Common myeloid progenitor, CD34-positive (primary cell): ENCODE results near the gene ZNF697.

Experiments
- CTCF ChIA-PET: fragments of 350-600 bp; sonication (Branson Sonifier 250); formaldehyde crosslinking; loops from one replicate; lab custom pipeline; 2021; ENCODE audit warnings: antibody characterized with exemption; lab: Charles Lee
- POLR2A ChIA-PET: fragments of 350-600 bp; sonication (Branson Sonifier 250); formaldehyde crosslinking; loops from one replicate; lab custom pipeline; 2021; ENCODE audit warnings: antibody characterized with exemption; lab: Charles Lee
- DNase-seq, 3 donors: peaks; one replicate each; pipeline versions ENCODE4 v3.0.0 to v3.0.0-alpha.2; 2013
- H3K27ac ChIP-seq, 2 experiments: 1 replicate in 1 of 2; 2 replicates in 1 of 2; pipeline ENCODE4 v1.7.0; 2013; ENCODE audit warnings: inconsistent platforms in 2 of 2, low read length in 2 of 2, mild to moderate bottlenecking in 2 of 2, low read depth in 1 of 2, moderate library complexity in 1 of 2; ENCODE audit not compliant: severe bottlenecking in 2 of 2, insufficient read depth in 1 of 2, poor library complexity in 1 of 2
- H3K27me3 ChIP-seq, 5 experiments: replicated peaks in 2 of 5; 1 replicate in 3 of 5; 2 replicates in 2 of 5; pipeline versions ENCODE4 v1.6.1 to v1.7.0; 2013; ENCODE audit warnings: low read length in 4 of 5, mild to moderate bottlenecking in 2 of 5, moderate library complexity in 2 of 5, inconsistent platforms in 1 of 5; ENCODE audit not compliant: insufficient read depth in 5 of 5, control insufficient read depth in 4 of 5
- H3K36me3 ChIP-seq, 4 experiments: 1 replicate in 2 of 4; 2 replicates in 2 of 4; pipeline versions ENCODE4 v1.6.1 to v1.7.0; 2013; ENCODE audit warnings: low read length in 3 of 4, control low read depth in 1 of 4, mild to moderate bottlenecking in 1 of 4; ENCODE audit not compliant: control insufficient read depth in 4 of 4, insufficient read depth in 4 of 4
- H3K4me1 ChIP-seq, 4 experiments: 1 replicate in 3 of 4; 2 replicates in 1 of 4; pipeline versions ENCODE4 v1.6.1 to v1.7.1; 2013; ENCODE audit warnings: low read length in 3 of 4, mild to moderate bottlenecking in 3 of 4, control low read depth in 1 of 4, inconsistent platforms in 1 of 4, moderate library complexity in 1 of 4; ENCODE audit not compliant: control insufficient read depth in 4 of 4, insufficient read depth in 4 of 4; ENCODE audit errors: control extremely low read depth in 1 of 4
- H3K4me3 ChIP-seq, 7 experiments: 1 replicate in 4 of 7; 2 replicates in 3 of 7; pipeline versions ENCODE4 v1.5.1 to v1.7.0; 2013; ENCODE audit warnings: mild to moderate bottlenecking in 7 of 7, low read length in 6 of 7, moderate library complexity in 6 of 7, inconsistent platforms in 2 of 7, low read depth in 2 of 7, control low read depth in 1 of 7; ENCODE audit not compliant: insufficient read depth in 4 of 7, control insufficient read depth in 1 of 7; ENCODE audit errors: extremely low read depth in 1 of 7
- H3K9me3 ChIP-seq, 5 experiments: 1 replicate in 4 of 5; 2 replicates in 1 of 5; pipeline versions ENCODE4 v1.6.1 to v1.7.1; 2013; ENCODE audit warnings: low read length in 4 of 5, mild to moderate bottlenecking in 2 of 5, inconsistent platforms in 1 of 5, low read depth in 1 of 5, moderate library complexity in 1 of 5; ENCODE audit not compliant: control insufficient read depth in 4 of 5, insufficient read depth in 2 of 5; ENCODE audit errors: control extremely low read depth in 1 of 5
- whole genome bisulfite sequencing: methylation state at CpG from one replicate; pipeline ENCODE4 v1.1.5; 2013; ENCODE audit not compliant: insufficient coverage; 5-methylcytosine and 5-hydroxymethylcytosine counted together

The ZNF697 gene

GRCh38 chr1:119676571-119677206 lies 28.6 kb upstream of the ZNF697 start:
- no peak overlapping the region for H3K4me3 ChIP-seq

GRCh38 chr1:119675349-119676345 lies 27.6 kb upstream of the ZNF697 start:
- Histone ChIP-seq H3K27ac (peak overlapping the region in 1 of 2 experiments; percentile 7), H3K9me3 (no peaks in the 10 kb centered on the region), H3K4me1 (peaks cover 0 to 15% (median 4%) of the 10 kb centered on the region in 4 experiments), H3K27me3 (no peaks in the 10 kb centered on the region), H3K36me3 (no peaks in the 10 kb centered on the region), H3K4me3 (peak overlapping the region; percentile 8 to 86 (median 65))
- DNase-seq: peak; percentile 81 to 91 (median 86)
- ChIA-PET POLR2A (no interaction called here), CTCF (interaction anchor here (0.6 to 11.9 kb wide), 33 partner anchors 8 to 286 kb away, joined by 3 to 177 read pairs (median 4); partner anchors contain the start of genes PHGDH and ZNF697)
- WGBS: 32% methylated on average over 7 of the region's 16 CpGs

More at GRCh38 chr1:119676571-119677206, 28.6 kb upstream of the ZNF697 start:
- no peaks in the 10 kb centered on the region for H3K27me3 ChIP-seq
- peak in 2 of 3 donors; percentile 4 to 19 for DNase-seq
- H3K4me1 ChIP-seq: peaks cover 0 to 15% (median 4%) of the 10 kb centered on the region in 4 experiments
- ChIA-PET CTCF (interaction anchor here (0.6 to 11.9 kb wide), 19 partner anchors 10 to 287 kb away, joined by 3 to 177 read pairs (median 4); partner anchors contain the start of genes PHGDH and ZNF697), POLR2A (no interaction called here)
- no peak overlapping the region for H3K27ac ChIP-seq
- no peaks in the 10 kb centered on the region for H3K9me3 ChIP-seq
- WGBS: 92% methylated on average over 3 of the region's 8 CpGs
- H3K36me3 ChIP-seq: no peaks in the 10 kb centered on the region

GRCh38 chr1:119674835-119675289 lies 26.8 kb upstream of the ZNF697 start:
- POLR2A ChIA-PET: no interaction called here
- DNase-seq: peak in 2 of 3 donors; percentile 75 to 84

GRCh38 chr1:119674111-119674526 lies 26.1 kb upstream of the ZNF697 start:
- no peak for DNase-seq
- Histone ChIP-seq H3K9me3 (no peaks in the 10 kb centered on the region), H3K27ac (no peak overlapping the region), H3K4me1 (peaks cover 0 to 15% (median 4%) of the 10 kb centered on the region in 4 experiments), H3K36me3 (no peaks in the 10 kb centered on the region), H3K4me3 (no peak overlapping the region), H3K27me3 (no peaks in the 10 kb centered on the region)
- ChIA-PET CTCF (interaction anchor here (0.6 to 11.9 kb wide), 13 partner anchors 10 to 129 kb away, joined by 3 to 177 read pairs (median 4); no protein-coding TSS in a partner anchor), POLR2A (interaction anchor here (0.6 kb wide), 1 partner anchor 58 kb away, joined by 3 read pairs; no protein-coding TSS in a partner anchor)
- WGBS: 82% methylated on average over 4 of the region's 4 CpGs

More at GRCh38 chr1:119674835-119675289, 26.8 kb upstream of the ZNF697 start:
- Histone ChIP-seq H3K27ac (peak overlapping the region in 1 of 2 experiments; percentile 7), H3K9me3 (no peaks in the 10 kb centered on the region), H3K4me1 (peaks cover 0 to 15% (median 4%) of the 10 kb centered on the region in 4 experiments), H3K36me3 (no peaks in the 10 kb centered on the region), H3K4me3 (peak overlapping the region in 5 of 7 experiments; percentile 57 to 86 (median 72)), H3K27me3 (no peaks in the 10 kb centered on the region)
- CTCF ChIA-PET: interaction anchor here (0.7 to 11.9 kb wide), 23 partner anchors 9 to 152 kb away, joined by 3 to 177 read pairs (median 4); partner anchors contain the start of gene ZNF697
- WGBS: no CpG with 5 or more reads among the region's 6 CpGs

- Histone ChIP-seq H3K27ac (no peak overlapping the region), H3K9me3 (no peaks in the 10 kb centered on the region), H3K4me1 (peaks cover 0 to 15% (median 4%) of the 10 kb centered on the region in 4 experiments), H3K36me3 (no peaks in the 10 kb centered on the region), H3K27me3 (no peaks in the 10 kb centered on the region), H3K4me3 (no peak overlapping the region)
- WGBS: 100% methylated on average over 3 of the region's 4 CpGs
- ChIA-PET CTCF (interaction anchor here (1.1 to 11.9 kb wide), 5 partner anchors 9 to 61 kb away, joined by 3 to 177 read pairs (median 22); no protein-coding TSS in a partner anchor), POLR2A (no interaction called here)
- DNase-seq: no peak
These were observed 25.3 kb upstream of the ZNF697 start for GRCh38 chr1:119673171-119673940.

GRCh38 chr1:119670898-119671297 lies 22.8 kb upstream of the ZNF697 start:
- no peak for DNase-seq
- ChIA-PET CTCF (interaction anchor here (6.3 to 11.9 kb wide), 2 partner anchors 10 to 58 kb away, joined by 44 to 177 read pairs; no protein-coding TSS in a partner anchor), POLR2A (no interaction called here)
- no peaks in the 10 kb centered on the region for H3K27me3 ChIP-seq
- H3K4me3 ChIP-seq: no peak overlapping the region
- H3K4me1 ChIP-seq: peaks cover 0 to 13% (median 4%) of the 10 kb centered on the region in 4 experiments
- no peaks in the 10 kb centered on the region for H3K36me3 ChIP-seq
- WGBS: no CpG with 5 or more reads among the region's 2 CpGs
- H3K27ac ChIP-seq: no peak overlapping the region
- H3K9me3 ChIP-seq: no peaks in the 10 kb centered on the region
